Neural progenitor cell (in vitro differentiated cells): ENCODE results near the gene ADSS1. TPM values are rescaled to one million over a fixed set of nuclear protein-coding genes. Genes with fewer than 3 reads are reported as not detected.
A peak's percentile ranks its signal among the peaks of the same experiment; 100 is the strongest.

ENCODE experiments used
- DNase-seq: peaks from one replicate; pipeline ENCODE4 v3.0.0-alpha.2; 2016; ENCODE audit warnings: low spot score
- H2AFZ ChIP-seq: fragments of 200-600 bp; sonication (generic); replicated peaks from 2 replicates; pipeline ENCODE4 v1.6.1; 2016; ENCODE audit warnings: antibody characterized with exemption
- H3F3A ChIP-seq: fragments of 200-600 bp; sonication (generic); 2 replicates; pipeline ENCODE4 v1.6.1; 2016; ENCODE audit warnings: antibody characterized with exemption, low read depth
- H3K27ac ChIP-seq: fragments of 200-600 bp; sonication (generic); 2 replicates; pipeline ENCODE4 v1.5.1; 2016; ENCODE audit warnings: mild to moderate bottlenecking
- H3K27me3 ChIP-seq: fragments of 200-600 bp; sonication (generic); 2 replicates; pipeline ENCODE4 v1.6.1; 2016; ENCODE audit warnings: mild to moderate bottlenecking, moderate library complexity
- H3K36me3 ChIP-seq: fragments of 200-600 bp; sonication (generic); 2 replicates; pipeline ENCODE4 v1.5.1; 2016
- H3K4me1 ChIP-seq: fragments of 200-600 bp; sonication (generic); 2 replicates; pipeline ENCODE4 v1.6.1; 2016; ENCODE audit warnings: mixed run types
- H3K4me2 ChIP-seq: fragments of 200-600 bp; sonication (generic); 2 replicates; pipeline ENCODE4 v1.6.1; 2016
- H3K4me3 ChIP-seq: fragments of 200-600 bp; sonication (generic); 2 replicates; pipeline ENCODE4 v1.5.1; 2016
- H3K79me2 ChIP-seq: fragments of 200-600 bp; sonication (generic); 2 replicates; pipeline ENCODE4 v1.6.1; 2016; ENCODE audit warnings: low read depth
- H3K9ac ChIP-seq: fragments of 200-600 bp; sonication (generic); 2 replicates; pipeline ENCODE4 v1.6.1; 2016
- H3K9me3 ChIP-seq: fragments of 200-600 bp; sonication (generic); 2 replicates; pipeline ENCODE4 v1.5.1; 2016; ENCODE audit warnings: low read depth
- H4K20me1 ChIP-seq: fragments of 200-600 bp; sonication (generic); 2 replicates; pipeline ENCODE4 v1.6.1; 2016; ENCODE audit warnings: low read depth
- H3K27ac Mint-ChIP-seq: 3 replicates; pipeline ENCODE4 v1.8.0; 2021; ENCODE audit warnings: mixed read lengths
- H3K27me3 Mint-ChIP-seq: 2 replicates; pipeline ENCODE4 v1.8.0; 2022; ENCODE audit warnings: low read depth, mild to moderate bottlenecking, inconsistent platforms, moderate library complexity, mixed read lengths; ENCODE audit not compliant: insufficient read depth
- H3K36me3 Mint-ChIP-seq: 3 replicates; pipeline ENCODE4 v1.8.0; 2021; ENCODE audit warnings: mixed read lengths
- H3K4me1 Mint-ChIP-seq: 3 replicates; pipeline ENCODE4 v1.8.0; 2021; ENCODE audit warnings: mixed read lengths
- H3K4me3 Mint-ChIP-seq: 3 replicates; pipeline ENCODE4 v1.8.0; 2021; ENCODE audit warnings: mild to moderate bottlenecking, moderate library complexity, mixed read lengths
- H3K9me3 Mint-ChIP-seq: 3 replicates; pipeline ENCODE4 v1.8.0; 2020; ENCODE audit warnings: mixed read lengths
- CTCF ChIP-seq: fragments of 200-600 bp; sonication (generic); IDR thresholded peaks from 2 replicates; pipeline ENCODE4 v1.5.1; 2017; ENCODE audit warnings: antibody characterized with exemption, mild to moderate bottlenecking
- EZH2 ChIP-seq: fragments of 200-600 bp; sonication (generic); IDR thresholded peaks from 2 replicates; pipeline ENCODE4 v1.6.1; 2017; ENCODE audit warnings: antibody characterized with exemption, mild to moderate bottlenecking, moderate library complexity
- EZH2phosphoT487 ChIP-seq: fragments of 200-600 bp; sonication (generic); IDR thresholded peaks from 2 replicates; pipeline ENCODE4 v1.6.1; 2017; ENCODE audit warnings: antibody characterized with exemption
- total RNA-seq: library from RNA; depleted of rRNA; stranded (reverse); fragments of >200 nt; gene quantifications from 2 replicates; pipeline ENCODE4 v1.2.3, GENCODE V29; 2015; ENCODE audit warnings: low replicate concordance

ADSS1 gene
- total RNA-seq, 1 donor from 2014 or later = 26.4 TPM

GRCh38 chr14:104678901-104679705 lies 44.9 kb upstream of the ADSS1 start:
- Histone ChIP-seq H3K4me2 (peak overlapping the region; percentile 81), H3K4me3 (no peak overlapping the region), H3K27me3 (no peaks in the 10 kb centered on the region), H3K9me3 (no peaks in the 10 kb centered on the region), H3F3A (peaks cover 38% of the 10 kb centered on the region), H3K79me2 (no peaks in the 10 kb centered on the region), H3K36me3 (no peaks in the 10 kb centered on the region), H3K4me1 (peaks cover 53% of the 10 kb centered on the region), H3K9ac (no peak overlapping the region), H3K27ac (no peak overlapping the region), H2AFZ (no peak overlapping the region), H4K20me1 (no peaks in the 10 kb centered on the region)
- Mint-ChIP-seq H3K36me3 (no peaks in the 10 kb centered on the region), H3K27ac (no peak overlapping the region), H3K4me3 (peak overlapping the region; percentile 78), H3K4me1 (peaks cover 42% of the 10 kb centered on the region), H3K27me3 (peaks cover 4% of the 10 kb centered on the region), H3K9me3 (no peaks in the 10 kb centered on the region)
- TF ChIP-seq CTCF = no peak
- no peak for TF ChIP-seq EZH2phosphoT487
- TF ChIP-seq EZH2 = no peak
- DNase-seq = no peak

DNA sequence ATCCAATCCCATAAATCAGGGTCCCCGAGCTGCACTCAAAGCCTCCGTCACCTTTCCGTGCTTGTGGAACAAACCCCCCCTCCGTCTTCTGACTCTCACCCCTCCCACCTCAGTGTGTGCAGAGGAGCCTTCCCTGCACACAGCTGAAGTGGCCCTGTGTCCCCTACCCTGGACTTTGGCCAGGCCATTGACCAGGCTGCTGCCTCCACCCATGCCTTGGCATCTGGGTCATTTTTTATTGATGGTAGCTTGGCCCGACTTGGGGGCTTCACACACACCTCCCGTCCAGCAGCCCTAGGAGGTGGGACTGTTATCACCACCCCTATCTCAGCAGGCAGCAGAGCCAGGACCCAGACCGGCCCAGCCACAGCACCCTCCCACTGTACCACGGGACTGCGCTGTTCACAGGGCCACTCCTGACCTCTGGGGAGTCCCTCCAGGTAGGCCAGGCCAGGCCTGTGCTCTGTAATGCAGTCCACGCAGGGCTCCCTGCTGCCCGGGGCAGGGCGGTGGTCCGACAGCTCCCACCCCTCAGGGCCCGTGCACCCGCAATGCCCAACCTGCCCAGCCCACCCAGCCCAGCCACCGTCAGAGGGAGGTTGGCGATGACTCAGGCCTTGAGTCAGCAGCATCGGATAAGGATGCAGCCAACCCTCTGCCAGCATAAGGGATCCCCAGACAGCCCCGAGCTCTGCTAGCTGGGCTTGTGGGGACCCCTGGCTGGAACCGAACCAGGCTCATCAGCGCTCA lies 43.8 kb upstream of the ADSS1 start:
- no peak overlapping the region for H2AFZ ChIP-seq
- H3K79me2 ChIP-seq = no peaks in the 10 kb centered on the region
- peak overlapping the region; percentile 66 for H3K4me3 Mint-ChIP-seq
- no peak for TF ChIP-seq EZH2phosphoT487
- TF ChIP-seq EZH2 = no peak
- TF ChIP-seq CTCF = no peak
- peaks cover 3% of the 10 kb centered on the region for H3K9me3 Mint-ChIP-seq
- DNase-seq = no peak
- H3K9ac ChIP-seq = no peak overlapping the region
- no peaks in the 10 kb centered on the region for H4K20me1 ChIP-seq
- H3K4me1 ChIP-seq = peaks cover 53% of the 10 kb centered on the region
- H3F3A ChIP-seq = peaks cover 35% of the 10 kb centered on the region
- no peak overlapping the region for H3K27ac ChIP-seq
- H3K36me3 Mint-ChIP-seq = no peaks in the 10 kb centered on the region
- H3K9me3 ChIP-seq = no peaks in the 10 kb centered on the region
- no peak overlapping the region for H3K4me2 ChIP-seq
- H3K27ac Mint-ChIP-seq = peak overlapping the region; percentile 24
- H3K27me3 ChIP-seq = no peaks in the 10 kb centered on the region
- peaks cover 51% of the 10 kb centered on the region for H3K4me1 Mint-ChIP-seq
- H3K36me3 ChIP-seq = no peaks in the 10 kb centered on the region
- peaks cover 7% of the 10 kb centered on the region for H3K27me3 Mint-ChIP-seq
- no peak overlapping the region for H3K4me3 ChIP-seq

- peak overlapping the region; percentile 62 for H3K4me2 ChIP-seq
- Mint-ChIP-seq H3K27ac (peak overlapping the region; percentile 77), H3K4me3 (peak overlapping the region; percentile 54), H3K4me1 (peaks cover 51% of the 10 kb centered on the region), H3K27me3 (peaks cover 9% of the 10 kb centered on the region), H3K36me3 (no peaks in the 10 kb centered on the region), H3K9me3 (peaks cover 3% of the 10 kb centered on the region)
- H3F3A ChIP-seq = peaks cover 35% of the 10 kb centered on the region
- H4K20me1 ChIP-seq = no peaks in the 10 kb centered on the region
- no peaks in the 10 kb centered on the region for H3K9me3 ChIP-seq
- H3K36me3 ChIP-seq = no peaks in the 10 kb centered on the region
- H3K27ac ChIP-seq = no peak overlapping the region
- TF ChIP-seq EZH2 = no peak
- TF ChIP-seq CTCF = peak; percentile 44
- no peak for TF ChIP-seq EZH2phosphoT487
- H3K79me2 ChIP-seq = no peaks in the 10 kb centered on the region
- H3K9ac ChIP-seq = no peak overlapping the region
- H3K4me1 ChIP-seq = peaks cover 53% of the 10 kb centered on the region
- H3K4me3 ChIP-seq = peak overlapping the region; percentile 17
- DNase-seq = peak; percentile 52
- peak overlapping the region; percentile 63 for H2AFZ ChIP-seq
- H3K27me3 ChIP-seq = no peaks in the 10 kb centered on the region
Observed at GRCh38 chr14:104680806-104681688, 43.0 kb upstream of the ADSS1 start.
